ENCODE measurements around the gene TSHZ2.

The TSHZ2 gene

GRCh38 chr20:53028337-53029007 lies 56.3 kb downstream of the TSHZ2 start:
- DNase-seq (ENCODE audit: low spot score): no peak

- DNase-seq (ENCODE audit: low spot score): no peak
Observed at GRCh38 chr20:53030061-53030460, 57.9 kb downstream of the TSHZ2 start.

- no peak for DNase-seq (ENCODE audit: low spot score)
Observed at GRCh38 chr20:53032046-53032445, 59.9 kb downstream of the TSHZ2 start.

GRCh38 chr20:53032478-53032932 lies 60.3 kb downstream of the TSHZ2 start:
- no peak for DNase-seq (ENCODE audit: low spot score)

GRCh38 chr20:53033176-53033575 lies 61.0 kb downstream of the TSHZ2 start:
- no peak for DNase-seq (ENCODE audit: low spot score)

- DNase-seq (ENCODE audit: low spot score): no peak
Observed at GRCh38 chr20:53034899-53035298, 62.7 kb downstream of the TSHZ2 start.

- no peak for DNase-seq (ENCODE audit: low spot score)
Observed at GRCh38 chr20:53036992-53037391, 64.8 kb downstream of the TSHZ2 start.

- DNase-seq (ENCODE audit: low spot score): no peak
Observed at GRCh38 chr20:53037621-53038020, 65.5 kb downstream of the TSHZ2 start.

GRCh38 chr20:53038299-53038698 lies 66.1 kb downstream of the TSHZ2 start:
- no peak for DNase-seq (ENCODE audit: low spot score)

- no peak for DNase-seq (ENCODE audit: low spot score)
Observed at GRCh38 chr20:53040693-53041589, 68.8 kb downstream of the TSHZ2 start.

GRCh38 chr20:53042521-53042920 lies 70.4 kb downstream of the TSHZ2 start:
- no peak for DNase-seq (ENCODE audit: low spot score)

- DNase-seq (ENCODE audit: low spot score): no peak
Observed at GRCh38 chr20:53044296-53044695, 72.1 kb downstream of the TSHZ2 start.

GRCh38 chr20:53045941-53046340 lies 73.8 kb downstream of the TSHZ2 start:
- DNase-seq (ENCODE audit: low spot score): no peak

- no peak for DNase-seq (ENCODE audit: low spot score)
Observed at GRCh38 chr20:53047203-53047602, 75.0 kb downstream of the TSHZ2 start.

GRCh38 chr20:53048387-53048786 lies 76.2 kb downstream of the TSHZ2 start:
- DNase-seq (ENCODE audit: low spot score): no peak

GRCh38 chr20:53050338-53050737 lies 78.2 kb downstream of the TSHZ2 start:
- no peak for DNase-seq (ENCODE audit: low spot score)

GRCh38 chr20:53052380-53052779 lies 80.2 kb downstream of the TSHZ2 start:
- no peak for DNase-seq (ENCODE audit: low spot score)

- no peak for DNase-seq (ENCODE audit: low spot score)
Observed at GRCh38 chr20:53053595-53053994, 81.4 kb downstream of the TSHZ2 start.

- no peak for DNase-seq (ENCODE audit: low spot score)
Observed at GRCh38 chr20:53055367-53056067, 83.4 kb downstream of the TSHZ2 start.

GRCh38 chr20:53057579-53057978 lies 85.4 kb downstream of the TSHZ2 start:
- DNase-seq (ENCODE audit: low spot score): no peak

GRCh38 chr20:53059848-53060247 lies 87.7 kb downstream of the TSHZ2 start:
- no peak for DNase-seq (ENCODE audit: low spot score)

- no peak for DNase-seq (ENCODE audit: low spot score)
Observed at GRCh38 chr20:53061192-53062108, 89.3 kb downstream of the TSHZ2 start.
